HEK293T (cell line): Measurements from ENCODE around the gene CYB5R3.

Experiments
- CTCF ChIA-PET: fragments of 350-600 bp; formaldehyde crosslinking; extraction: SDS; loops from one replicate; lab custom pipeline; 2021; ENCODE audit warnings: antibody characterized with exemption, inconsistent platforms; lab: Yijun Ruan, JAX
- POLR2A ChIA-PET: fragments of 350-600 bp; formaldehyde crosslinking; extraction: SDS; loops from one replicate; lab custom pipeline; 2020; ENCODE audit warnings: antibody characterized with exemption, inconsistent platforms; lab: Yijun Ruan, JAX
- DNase-seq: peaks from one replicate; pipeline ENCODE4 v3.0.0; 2012; ENCODE audit warnings: mixed read lengths; ENCODE audit errors: extremely low spot score
- ARNT ChIP-seq: fragments of 450-650 bp; IDR thresholded peaks from 2 replicates; pipeline ENCODE4 v1.6.1; 2017; ENCODE audit warnings: mild to moderate bottlenecking
- BHLHE40 ChIP-seq: fragments of 450-650 bp; IDR thresholded peaks from 2 replicates; pipeline ENCODE4 v1.6.1; 2016; ENCODE audit warnings: mild to moderate bottlenecking, moderate library complexity, borderline replicate concordance
- CTBP1 ChIP-seq: fragments of 450-650 bp; IDR thresholded peaks from 2 replicates; pipeline ENCODE4 v1.6.1; 2016; ENCODE audit warnings: borderline replicate concordance
- ELF4 ChIP-seq: fragments of 450-650 bp; IDR thresholded peaks from 2 replicates; pipeline ENCODE4 v1.6.1; 2017; ENCODE audit warnings: antibody characterized with exemption
- FOXA1 ChIP-seq: fragments of 450-650 bp; IDR thresholded peaks from 2 replicates; pipeline ENCODE4 v1.6.1; 2016; ENCODE audit warnings: mild to moderate bottlenecking
- FOXK2 ChIP-seq: fragments of 450-650 bp; IDR thresholded peaks from 2 replicates; pipeline ENCODE4 v1.6.1; 2016; ENCODE audit warnings: mild to moderate bottlenecking
- FOXM1 ChIP-seq: fragments of 450-650 bp; IDR thresholded peaks from 2 replicates; pipeline ENCODE4 v1.6.1; 2017; ENCODE audit warnings: mild to moderate bottlenecking, borderline replicate concordance
- HDGF ChIP-seq: fragments of 450-650 bp; IDR thresholded peaks from 2 replicates; pipeline ENCODE4 v1.6.1; 2017; ENCODE audit warnings: antibody characterized with exemption, borderline replicate concordance
- L3MBTL2 ChIP-seq: fragments of 450-650 bp; conservative IDR thresholded peaks from 2 replicates; pipeline ENCODE4 v1.6.1; 2016; ENCODE audit warnings: mild to moderate bottlenecking
- LEF1 ChIP-seq: fragments of 450-650 bp; IDR thresholded peaks from 2 replicates; pipeline ENCODE4 v1.6.1; 2017; ENCODE audit warnings: mild to moderate bottlenecking, borderline replicate concordance
- NFRKB ChIP-seq: fragments of 450-650 bp; IDR thresholded peaks from 2 replicates; pipeline ENCODE4 v1.6.1; 2016; ENCODE audit warnings: mild to moderate bottlenecking, moderate library complexity
- SP1 ChIP-seq: fragments of 450-650 bp; IDR thresholded peaks from 2 replicates; pipeline ENCODE4 v1.6.1; 2017
- SUZ12 ChIP-seq: fragments of 450-650 bp; IDR thresholded peaks from 2 replicates; pipeline ENCODE4 v1.6.1; 2016; ENCODE audit warnings: mild to moderate bottlenecking
- TARDBP ChIP-seq: fragments of 450-650 bp; IDR thresholded peaks from 2 replicates; pipeline ENCODE4 v1.6.1; 2016
- ZNF384 ChIP-seq: fragments of 450-650 bp; IDR thresholded peaks from 2 replicates; pipeline ENCODE4 v1.6.1; 2016
- TF ChIP-seq, protein P1 (sequence below): fragments of 450-650 bp; IDR thresholded peaks from 2 replicates; pipeline ENCODE4 v1.6.1; 2016

Gene CYB5R3

DNA sequence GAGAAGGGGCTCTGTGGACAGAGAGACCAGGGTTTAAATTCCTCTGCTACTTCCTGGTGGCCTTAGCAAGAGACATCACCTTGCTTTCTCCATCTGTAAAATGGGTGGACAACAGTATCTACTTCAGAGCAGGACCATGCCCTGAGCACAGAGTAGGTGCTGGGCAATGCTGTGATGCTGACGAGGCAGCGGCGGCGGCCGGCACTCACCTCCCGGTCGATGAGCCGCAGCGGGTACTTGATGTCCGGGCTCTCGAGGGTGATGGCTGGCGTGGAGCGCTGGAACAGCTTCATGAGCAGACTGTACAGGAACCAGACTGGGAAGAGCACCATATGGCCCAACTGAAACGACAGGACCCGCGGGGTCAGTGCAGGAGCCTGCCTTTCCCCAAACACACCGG, 12.7 kb downstream of the CYB5R3 start:
- DNase-seq = no peak
- ChIA-PET POLR2A (interaction anchor here (3.1 to 4.8 kb wide), 2 partner anchors 12 to 21 kb away, joined by 13 to 22 read pairs; partner anchors contain the start of genes CYB5R3 and POLDIP3), CTCF (interaction anchor here (0.6 to 2.2 kb wide), 2 partner anchors 15 to 728 kb away, joined by 3 to 8 read pairs; no protein-coding TSS in a partner anchor)
- no peak for TF ChIP-seq FOXK2
- TF ChIP-seq L3MBTL2 = no peak
- TF ChIP-seq TARDBP = no peak
- no peak for TF ChIP-seq LEF1
- no peak for TF ChIP-seq CTBP1
- TF ChIP-seq ZNF384 = no peak
- no peak for TF ChIP-seq SP1
- TF ChIP-seq FOXA1 = no peak
- TF ChIP-seq NFRKB = no peak
- no peak for TF ChIP-seq ELF4
- TF ChIP-seq ARNT = no peak
- TF ChIP-seq BHLHE40 = no peak
- no peak for TF ChIP-seq FOXM1

DNA sequence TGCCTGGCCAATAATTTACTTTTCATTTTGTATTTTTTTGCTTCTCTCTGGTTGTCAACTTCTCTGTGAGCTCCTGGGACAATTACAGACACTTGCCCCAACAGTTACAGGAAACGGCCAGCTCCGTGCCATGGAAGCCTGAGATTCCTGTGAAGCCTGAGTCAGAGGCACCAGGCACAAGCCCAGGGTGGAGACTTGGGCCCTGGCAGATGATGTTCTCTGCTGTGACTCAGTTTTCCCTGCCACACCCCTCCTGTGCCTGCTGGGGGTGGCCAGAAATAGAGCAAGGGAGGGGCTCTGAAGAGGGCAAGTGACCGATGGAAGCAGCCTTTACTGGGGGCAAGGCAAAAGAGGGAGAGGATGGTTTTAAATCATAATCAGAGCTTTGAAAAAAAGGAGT, 13.7 kb downstream of the CYB5R3 start:
- ChIA-PET POLR2A (interaction anchor here (3.1 to 4.8 kb wide), 2 partner anchors 13 to 20 kb away, joined by 13 to 22 read pairs; partner anchors contain the start of genes CYB5R3 and POLDIP3), CTCF (interaction anchor here (2.2 kb wide), 1 partner anchor 14 kb away, joined by 8 read pairs; no protein-coding TSS in a partner anchor)
- TF ChIP-seq ZNF384 (no peak), FOXK2 (no peak), NFRKB (no peak), ELF4 (no peak), FOXM1 (no peak)
- TF ChIP-seq, protein P1, sequence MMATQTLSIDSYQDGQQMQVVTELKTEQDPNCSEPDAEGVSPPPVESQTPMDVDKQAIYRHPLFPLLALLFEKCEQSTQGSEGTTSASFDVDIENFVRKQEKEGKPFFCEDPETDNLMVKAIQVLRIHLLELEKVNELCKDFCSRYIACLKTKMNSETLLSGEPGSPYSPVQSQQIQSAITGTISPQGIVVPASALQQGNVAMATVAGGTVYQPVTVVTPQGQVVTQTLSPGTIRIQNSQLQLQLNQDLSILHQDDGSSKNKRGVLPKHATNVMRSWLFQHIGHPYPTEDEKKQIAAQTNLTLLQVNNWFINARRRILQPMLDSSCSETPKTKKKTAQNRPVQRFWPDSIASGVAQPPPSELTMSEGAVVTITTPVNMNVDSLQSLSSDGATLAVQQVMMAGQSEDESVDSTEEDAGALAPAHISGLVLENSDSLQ = no peak
- no peak for DNase-seq

DNA sequence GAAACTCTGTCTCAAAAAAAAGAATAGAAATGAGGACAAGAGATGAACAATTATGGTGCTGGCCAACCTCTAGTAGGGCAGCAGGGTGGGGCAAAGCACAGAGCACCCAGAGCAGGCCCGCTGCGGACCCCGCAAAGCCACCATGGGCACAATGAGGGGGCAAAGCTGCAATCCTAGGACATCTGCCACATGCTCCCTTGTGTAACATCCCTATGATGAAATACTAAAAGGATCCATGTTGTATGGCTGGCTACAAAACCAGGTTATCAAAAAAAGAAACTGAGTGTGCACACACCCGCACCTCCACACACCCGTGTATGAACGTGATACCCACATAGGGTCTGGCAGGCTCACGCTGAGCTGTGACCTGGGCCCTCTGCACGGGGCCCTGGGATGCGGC, 16.2 kb downstream of the CYB5R3 start:
- POLR2A ChIA-PET = interaction anchor here (2.4 kb wide), 1 partner anchor 18 kb away, joined by 8 read pairs; the partner anchor contains the start of gene POLDIP3

DNA sequence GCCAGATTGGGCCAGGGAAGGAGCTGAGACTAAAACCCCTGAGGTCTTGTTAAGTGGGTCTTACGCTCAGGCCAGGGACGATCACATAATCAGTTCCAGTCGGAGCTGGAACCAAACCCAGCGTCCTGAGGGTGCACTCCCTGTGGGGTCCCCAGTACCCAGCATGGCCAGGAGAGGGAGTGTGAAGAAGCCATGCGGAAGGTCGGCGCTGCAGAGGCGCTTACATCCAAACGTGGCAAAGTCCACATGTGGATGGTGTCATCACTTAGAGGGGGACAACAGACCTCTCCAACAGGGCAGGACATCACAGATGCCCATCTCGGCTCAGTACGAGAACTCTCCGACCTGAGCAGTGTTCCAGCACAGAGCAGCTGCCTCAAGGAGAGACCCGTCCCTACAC, 17.1 kb downstream of the CYB5R3 start:
- no peak for DNase-seq
- no peak for TF ChIP-seq ARNT
- TF ChIP-seq NFRKB = no peak
- CTCF ChIA-PET = interaction anchor here (2.1 kb wide), 1 partner anchor 10 kb away, joined by 6 read pairs; no protein-coding TSS in a partner anchor

More for the DNA sequence above, 16.2 kb downstream of the CYB5R3 start:
- no peak for DNase-seq
- TF ChIP-seq ARNT (no peak), LEF1 (no peak), CTBP1 (no peak)
- CTCF ChIA-PET = interaction anchor here (2.1 kb wide), 1 partner anchor 11 kb away, joined by 6 read pairs; no protein-coding TSS in a partner anchor

DNA sequence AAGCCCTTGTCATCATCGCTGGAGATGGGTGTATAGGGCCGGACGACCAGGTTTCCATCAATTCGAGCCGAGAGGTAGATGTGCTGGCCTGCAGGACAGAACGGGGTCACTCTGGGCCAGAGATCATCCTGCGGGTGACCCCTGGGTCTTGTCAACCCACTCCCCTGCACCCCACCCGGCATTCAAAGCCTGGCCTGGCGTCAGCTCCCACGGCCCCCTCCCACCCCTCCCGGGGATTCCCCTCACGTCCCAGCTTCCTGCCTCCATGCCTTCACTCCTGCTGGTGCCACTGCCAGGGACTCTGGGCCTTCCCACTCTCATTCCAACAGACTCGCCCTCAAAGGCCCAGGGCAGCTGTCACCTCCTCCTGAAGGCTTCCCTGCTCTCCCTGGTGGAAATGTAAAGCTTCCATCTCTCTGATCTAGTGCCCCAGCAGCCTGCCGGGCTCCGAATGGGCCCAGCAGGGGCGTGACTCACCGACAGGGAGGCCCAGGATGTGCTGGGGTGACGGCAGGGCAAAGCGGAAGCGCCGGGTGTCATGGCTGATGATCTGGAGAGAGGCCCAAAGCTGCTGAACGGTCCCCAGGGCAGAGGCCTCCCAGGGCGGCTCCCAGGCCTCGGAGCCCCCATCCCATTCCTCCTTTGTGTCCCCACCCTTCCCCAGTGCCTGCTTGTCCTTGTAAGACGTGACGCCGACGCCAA, 18.1 kb downstream of the CYB5R3 start:
- ChIA-PET POLR2A (interaction anchor here (1.4 to 2.4 kb wide), 2 partner anchors 10 to 16 kb away, joined by 3 to 8 read pairs; partner anchors contain the start of gene POLDIP3), CTCF (no interaction called here)
- no peak for TF ChIP-seq FOXK2
- no peak for TF ChIP-seq ELF4
- TF ChIP-seq FOXM1 = no peak
- TF ChIP-seq CTBP1 = no peak
- TF ChIP-seq HDGF = no peak
- TF ChIP-seq TARDBP = no peak
- TF ChIP-seq NFRKB = no peak
- no peak for TF ChIP-seq ZNF384
- TF ChIP-seq L3MBTL2 = no peak
- TF ChIP-seq SP1 = no peak
- TF ChIP-seq, protein P1 = no peak
- no peak for TF ChIP-seq FOXA1
- no peak for TF ChIP-seq LEF1
- TF ChIP-seq BHLHE40 = no peak
- TF ChIP-seq SUZ12 = no peak
- TF ChIP-seq ARNT = no peak
- DNase-seq = no peak

More for the DNA sequence above, 17.1 kb downstream of the CYB5R3 start:
- POLR2A ChIA-PET = interaction anchor here (1.4 to 2.4 kb wide), 2 partner anchors 11 to 17 kb away, joined by 3 to 8 read pairs; partner anchors contain the start of gene POLDIP3

DNA sequence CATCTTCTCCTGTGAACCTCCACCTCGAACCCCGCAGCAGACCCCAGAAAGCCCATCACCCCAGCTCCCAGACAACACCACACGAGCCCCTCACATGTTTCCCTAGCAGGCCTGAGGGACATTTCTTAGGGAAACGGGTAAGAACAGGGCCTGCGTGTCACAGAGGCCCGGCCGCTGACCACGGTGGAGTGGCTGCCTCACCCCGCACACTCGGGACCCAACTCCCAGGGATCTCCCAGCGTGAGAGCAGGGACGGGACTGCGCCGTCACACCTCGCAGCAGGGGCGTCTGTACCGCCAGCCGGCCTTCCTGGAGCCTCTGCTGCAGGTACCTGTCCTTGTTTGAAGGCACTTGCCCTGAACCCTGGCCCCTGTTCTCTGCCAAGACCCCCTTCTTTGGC, 19.0 kb downstream of the CYB5R3 start:
- ChIA-PET CTCF (no interaction called here), POLR2A (no interaction called here)

More for the DNA sequence above, 19.0 kb downstream of the CYB5R3 start:
- no peak for TF ChIP-seq TARDBP
- no peak for TF ChIP-seq BHLHE40
- no peak for TF ChIP-seq CTBP1
- no peak for TF ChIP-seq NFRKB
- TF ChIP-seq ARNT = no peak
- no peak for TF ChIP-seq FOXM1
- no peak for TF ChIP-seq ZNF384
- TF ChIP-seq SUZ12 = no peak
- TF ChIP-seq FOXK2 = no peak
- TF ChIP-seq SP1 = no peak
- no peak for TF ChIP-seq FOXA1
- no peak for TF ChIP-seq LEF1
- TF ChIP-seq L3MBTL2 = no peak
- TF ChIP-seq HDGF = no peak
- TF ChIP-seq, protein P1 = no peak
- DNase-seq = no peak
